ENCODE measurements around the gene RSPH1.
A peak's percentile ranks its signal among the peaks of the same experiment; 100 is the strongest.

Gene RSPH1

GRCh38 chr21:42443181-42443785 lies 52.7 kb downstream of the RSPH1 start:
- no peak for DNase-seq

- no peak for DNase-seq
These were observed 54.1 kb downstream of the RSPH1 start for GRCh38 chr21:42441963-42442362.

- peak; percentile 30 for DNase-seq
These were observed 55.7 kb downstream of the RSPH1 start for GRCh38 chr21:42440187-42440792.

GRCh38 chr21:42439284-42440186 lies 56.5 kb downstream of the RSPH1 start:
- DNase-seq: no peak

GRCh38 chr21:42438316-42439205 lies 57.5 kb downstream of the RSPH1 start:
- no peak for DNase-seq

- no peak for DNase-seq
These were observed 58.2 kb downstream of the RSPH1 start for GRCh38 chr21:42437786-42438185.

GRCh38 chr21:42436914-42437313 lies 59.1 kb downstream of the RSPH1 start:
- no peak for DNase-seq

- no peak for DNase-seq
These were observed 60.2 kb downstream of the RSPH1 start for GRCh38 chr21:42435833-42436232.

- no peak for DNase-seq
These were observed 60.6 kb downstream of the RSPH1 start for GRCh38 chr21:42435401-42435800.

- no peak for DNase-seq
These were observed 61.1 kb downstream of the RSPH1 start for GRCh38 chr21:42434884-42435283.

GRCh38 chr21:42433946-42434551 lies 62.0 kb downstream of the RSPH1 start:
- DNase-seq: no peak

GRCh38 chr21:42432695-42433094 lies 63.3 kb downstream of the RSPH1 start:
- DNase-seq: no peak

- no peak for DNase-seq
These were observed 64.8 kb downstream of the RSPH1 start for GRCh38 chr21:42431196-42431595.

- no peak for DNase-seq
These were observed 65.5 kb downstream of the RSPH1 start for GRCh38 chr21:42430521-42430920.

GRCh38 chr21:42429856-42430255 lies 66.2 kb downstream of the RSPH1 start:
- DNase-seq: no peak

- DNase-seq: no peak
These were observed 67.0 kb downstream of the RSPH1 start for GRCh38 chr21:42429021-42429420.

GRCh38 chr21:42427809-42428419 lies 68.1 kb downstream of the RSPH1 start:
- no peak for DNase-seq

- DNase-seq: no peak
These were observed 69.0 kb downstream of the RSPH1 start for GRCh38 chr21:42426876-42427480.

GRCh38 chr21:42426424-42426823 lies 69.6 kb downstream of the RSPH1 start:
- no peak for DNase-seq

- no peak for DNase-seq
These were observed 70.4 kb downstream of the RSPH1 start for GRCh38 chr21:42425591-42425990.

- no peak for DNase-seq
These were observed 71.0 kb downstream of the RSPH1 start for GRCh38 chr21:42424914-42425541.
